ENCODE results near the gene NLGN4Y.
"Not testable (repeated sequence)": the region's sequence is repeated elsewhere in the genome, so short reads cannot be mapped to it uniquely, and the experiment has no call there.

The NLGN4Y gene

GRCh38 chrY:14834103-14835060, 310.1 kb downstream of the NLGN4Y start:
- in situ Hi-C loops (cut with MboI; ENCODE audit: low sequenced_read_pairs) = no loop called here

- in situ Hi-C loops (cut with MboI; ENCODE audit: low sequenced_read_pairs) = no loop called here
Observed at GRCh38 chrY:14837466-14837865, 313.1 kb downstream of the NLGN4Y start.

GRCh38 chrY:14850734-14851133, 326.4 kb downstream of the NLGN4Y start:
- in situ Hi-C loops (cut with MboI; ENCODE audit: low sequenced_read_pairs) = no loop called here

- in situ Hi-C loops (cut with MboI; ENCODE audit: low sequenced_read_pairs) = no loop called here
Observed at GRCh38 chrY:14860448-14860847, 336.1 kb downstream of the NLGN4Y start.

GRCh38 chrY:14861033-14861432, 336.7 kb downstream of the NLGN4Y start:
- in situ Hi-C loops (cut with MboI; ENCODE audit: low sequenced_read_pairs) = not testable (repeated sequence)

- in situ Hi-C loops (cut with MboI; ENCODE audit: low sequenced_read_pairs) = no loop called here
Observed at GRCh38 chrY:14871971-14872370, 347.6 kb downstream of the NLGN4Y start.
